Fibroblast of peridontal ligament (primary cell): ENCODE data around the gene DOCK1.

Experiments
- DNase-seq: peaks from one replicate; pipeline ENCODE4 v3.0.0-alpha.2; 2010; ENCODE audit errors: extremely low read depth

The DOCK1 gene

GRCh38 chr10:127313996-127314700, 408.9 kb downstream of the DOCK1 start:
- no peak for DNase-seq

GRCh38 chr10:127314797-127315196, 409.6 kb downstream of the DOCK1 start:
- no peak for DNase-seq

DNA sequence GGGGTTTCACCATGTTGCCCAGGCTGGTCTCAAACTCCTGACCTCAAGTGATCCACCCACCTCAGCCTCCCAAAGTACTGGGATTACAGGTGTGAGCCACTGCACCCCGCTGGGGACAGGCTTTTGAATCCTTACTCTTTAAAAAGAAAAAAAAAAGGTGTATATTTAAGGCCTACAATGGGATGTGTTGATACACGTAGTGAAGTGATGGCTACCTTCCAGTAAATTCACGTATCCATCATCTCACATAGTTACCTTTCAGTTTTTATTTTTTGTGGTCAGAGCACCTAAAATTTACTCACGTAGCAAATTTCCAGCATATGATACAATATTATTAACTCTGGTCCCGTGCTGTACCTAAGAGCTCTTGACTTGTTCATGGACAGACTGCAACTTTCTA, 410.7 kb downstream of the DOCK1 start:
- DNase-seq = no peak

DNA sequence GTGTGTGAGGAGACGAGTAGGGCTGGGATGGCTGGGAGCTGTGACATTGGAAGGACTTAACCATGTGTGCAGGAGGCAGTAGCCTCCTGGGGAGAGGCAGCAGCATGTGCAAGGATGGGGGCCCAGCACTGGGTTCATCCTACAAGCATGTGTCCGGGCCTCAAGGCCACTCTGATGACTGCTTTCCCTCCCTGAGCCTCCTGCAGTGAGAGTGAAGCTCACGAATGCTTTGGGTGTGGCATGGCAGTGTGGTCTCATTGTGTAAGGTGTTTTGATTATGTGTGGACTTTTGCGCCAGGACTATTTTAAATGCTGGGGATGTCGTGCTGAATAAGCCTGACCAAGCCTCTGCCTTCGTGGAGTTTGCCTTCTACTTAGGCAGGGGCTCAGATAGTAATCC, 413.2 kb downstream of the DOCK1 start:
- no peak for DNase-seq

DNA sequence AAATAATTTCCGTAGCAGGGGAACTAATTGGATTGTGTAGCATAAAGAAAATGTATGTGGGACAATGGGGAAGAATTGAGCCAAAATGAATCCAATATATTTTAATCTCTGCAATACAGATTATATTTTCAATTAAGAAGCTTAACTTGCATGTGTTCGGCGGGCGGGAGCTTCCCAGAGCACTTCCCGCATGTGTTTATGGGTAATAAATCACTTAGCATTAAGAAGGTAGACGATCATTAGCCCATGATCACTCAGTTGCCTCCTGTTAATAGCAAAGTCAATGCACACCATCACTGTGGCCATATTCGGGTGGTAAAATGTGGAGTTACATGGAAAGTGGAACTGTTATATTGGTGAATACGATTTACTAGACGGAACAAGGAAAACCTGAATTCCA, 414.0 kb downstream of the DOCK1 start:
- DNase-seq = no peak

GRCh38 chr10:127319691-127320090, 414.5 kb downstream of the DOCK1 start:
- DNase-seq = no peak

GRCh38 chr10:127320176-127320575, 414.9 kb downstream of the DOCK1 start:
- DNase-seq = no peak

- no peak for DNase-seq
Measured at GRCh38 chr10:127322286-127322685, 417.1 kb downstream of the DOCK1 start.

DNA sequence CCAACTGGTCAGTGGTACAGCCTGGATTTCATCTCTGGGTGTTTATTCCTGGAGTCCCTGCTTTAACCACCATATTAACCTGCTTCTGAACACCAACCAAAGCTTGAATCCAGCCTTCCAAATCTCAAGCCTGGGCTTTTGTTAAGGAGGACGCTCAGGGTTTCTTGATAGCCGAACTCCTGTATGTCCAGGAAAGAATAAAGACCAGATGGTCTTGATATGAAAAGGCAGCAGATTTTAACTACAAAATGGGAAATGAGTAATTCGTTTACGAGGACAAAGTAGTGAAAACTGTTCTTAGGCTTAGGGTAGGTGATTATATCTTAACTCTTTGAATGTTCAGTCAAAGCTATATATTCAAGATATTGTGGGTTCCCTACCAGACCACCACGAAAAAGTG, 420.3 kb downstream of the DOCK1 start:
- no peak for DNase-seq

DNA sequence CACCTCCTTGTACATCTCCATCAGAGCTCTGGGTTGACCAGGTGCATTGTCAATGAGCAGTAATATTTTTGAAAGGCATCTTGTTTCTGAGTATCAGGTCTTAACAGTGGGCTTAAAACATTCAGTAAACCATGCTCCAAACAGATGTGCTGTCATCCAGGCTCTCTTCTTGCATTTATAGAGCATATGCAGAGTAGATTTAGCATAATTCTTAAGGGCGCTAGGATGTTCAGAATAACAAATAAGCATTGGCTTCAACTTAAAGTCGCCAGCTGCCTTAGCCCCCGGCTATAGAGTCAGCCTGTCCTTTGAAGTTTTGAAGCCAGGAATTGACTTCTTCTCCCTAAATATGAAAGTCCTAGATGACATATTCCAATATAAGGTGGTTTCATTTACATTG, 421.7 kb downstream of the DOCK1 start:
- DNase-seq = no peak

- no peak for DNase-seq
Measured at GRCh38 chr10:127331696-127332095, 426.5 kb downstream of the DOCK1 start.

- no peak for DNase-seq
Measured at GRCh38 chr10:127332631-127333030, 427.4 kb downstream of the DOCK1 start.

GRCh38 chr10:127337801-127338200, 432.6 kb downstream of the DOCK1 start:
- no peak for DNase-seq

DNA sequence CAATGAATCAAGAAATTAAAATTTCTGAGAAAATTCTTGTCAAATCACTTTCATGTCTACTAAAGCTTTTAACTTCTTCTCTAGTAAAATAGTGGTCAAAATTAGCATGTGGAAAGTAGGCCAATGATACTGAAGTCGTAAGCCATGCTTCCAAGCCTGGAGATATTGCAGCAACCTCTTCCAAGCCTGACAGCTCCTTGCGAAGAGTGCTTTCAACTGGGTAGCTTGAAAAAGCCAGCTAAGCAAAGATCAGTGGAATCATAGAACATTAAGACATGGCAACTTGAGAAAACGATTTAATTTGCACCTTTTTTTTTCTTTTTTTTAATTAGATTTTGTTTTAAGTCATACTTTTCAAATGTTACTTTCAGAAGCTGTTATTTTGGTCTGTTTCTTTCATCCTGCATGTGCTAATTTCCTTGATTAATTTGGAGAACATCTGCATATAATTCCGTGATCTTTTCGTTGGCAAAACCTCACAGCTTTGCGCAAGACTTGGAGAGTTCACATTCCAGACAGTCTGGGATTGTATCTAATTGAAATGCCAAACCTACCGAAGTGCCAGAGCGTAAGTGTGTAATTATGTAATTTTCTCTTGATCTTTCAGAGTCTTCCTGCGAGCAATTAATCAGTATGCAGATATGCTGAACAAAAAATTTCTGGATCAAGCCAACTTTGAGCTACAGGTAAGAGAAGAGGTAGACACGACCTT, 433.3 kb downstream of the DOCK1 start:
- peak; percentile 8 for DNase-seq

DNA sequence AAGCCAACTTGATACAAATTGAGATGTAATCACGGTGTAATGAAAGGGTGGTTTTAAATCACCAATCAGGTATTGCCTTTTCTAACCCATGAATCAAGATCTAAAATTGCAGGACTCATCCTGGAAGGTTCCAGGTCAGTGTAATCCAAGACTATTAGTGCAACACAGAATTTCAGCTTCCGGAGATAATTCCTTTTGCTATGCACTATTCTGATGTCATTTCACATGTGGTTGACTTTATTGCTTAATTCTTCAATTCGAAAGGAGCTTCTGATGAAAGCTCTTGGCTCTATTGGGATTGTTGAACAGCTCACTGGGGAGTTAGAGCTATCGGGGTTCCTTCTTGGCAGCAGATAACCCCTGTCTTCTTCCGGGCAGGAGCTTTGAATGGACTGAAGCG, 438.6 kb downstream of the DOCK1 start:
- DNase-seq = peak; percentile 40

GRCh38 chr10:127344346-127344745, 439.1 kb downstream of the DOCK1 start:
- DNase-seq = no peak

DNA sequence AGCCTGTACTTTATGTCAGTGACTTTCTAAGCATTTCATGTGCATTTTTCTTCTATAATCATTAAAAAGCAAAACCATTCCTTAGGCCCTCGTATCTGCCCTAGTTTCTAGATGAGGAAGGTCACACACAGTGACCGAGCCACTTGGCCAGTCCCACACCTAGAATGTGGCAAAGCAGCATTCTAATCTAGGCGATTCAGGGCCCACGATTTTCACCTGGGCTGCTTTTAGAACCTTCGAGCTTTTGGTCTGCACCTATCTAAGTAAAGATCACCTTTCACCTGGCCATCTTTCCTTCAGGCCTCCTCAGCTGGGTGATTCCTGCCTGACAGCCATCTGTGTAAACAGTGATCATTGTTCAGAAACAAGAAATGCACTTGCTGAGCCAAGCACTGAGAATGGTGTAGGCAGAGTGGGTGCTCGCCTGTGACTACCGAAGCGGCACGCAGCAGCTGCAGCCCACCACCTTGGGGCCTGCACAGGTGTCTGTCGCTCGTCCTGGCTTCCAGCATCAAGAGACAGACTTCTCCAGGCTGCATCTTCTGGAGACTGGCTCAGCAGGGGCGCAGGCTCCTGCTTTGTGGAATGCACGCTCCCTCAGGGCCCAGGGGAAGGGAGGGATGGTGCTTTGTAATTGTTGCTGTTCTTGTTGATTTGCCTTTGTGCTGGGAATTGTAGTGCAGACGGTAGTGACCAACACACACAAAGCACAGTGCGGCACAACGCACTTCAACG, 440.2 kb downstream of the DOCK1 start:
- DNase-seq = no peak

- DNase-seq = no peak
Measured at GRCh38 chr10:127346604-127347003, 441.4 kb downstream of the DOCK1 start.

DNA sequence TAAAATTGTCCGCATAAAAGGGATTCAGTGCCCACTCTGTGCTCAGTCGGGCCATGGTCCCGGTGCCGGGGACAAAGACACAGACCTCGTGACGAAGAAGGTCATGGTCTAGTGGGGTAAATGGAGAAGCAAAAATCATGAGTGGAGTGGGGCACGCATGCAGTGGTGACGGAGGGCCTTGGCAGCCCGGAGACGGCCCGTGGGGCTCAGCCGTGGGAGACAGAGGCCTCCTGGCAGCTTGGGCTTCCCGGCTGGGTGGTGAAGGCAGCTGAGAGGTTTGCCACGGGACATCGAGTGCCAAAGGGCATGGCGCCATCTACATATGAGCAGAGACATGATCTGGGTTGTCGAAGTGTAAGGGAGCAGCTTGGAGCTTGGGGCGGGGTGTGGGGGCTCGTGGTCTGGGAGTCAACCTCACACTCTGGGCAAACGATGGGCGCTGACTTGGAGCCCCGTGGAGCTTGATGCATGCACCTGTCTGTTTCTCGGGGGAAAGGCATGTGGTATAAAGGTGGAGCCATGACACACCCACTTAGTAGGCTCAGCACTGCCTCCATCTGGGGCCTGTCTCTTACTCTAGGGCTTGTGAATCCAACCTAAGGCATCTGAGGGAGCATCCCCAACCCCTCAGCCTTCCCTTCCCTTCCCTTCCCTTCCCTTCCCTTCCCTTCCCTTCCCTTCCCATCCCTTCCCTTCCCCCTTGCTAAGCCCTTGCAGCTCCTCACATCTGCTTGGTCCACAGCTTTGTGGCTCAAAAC, 442.2 kb downstream of the DOCK1 start:
- no peak for DNase-seq

- no peak for DNase-seq
Measured at GRCh38 chr10:127349737-127350136, 444.5 kb downstream of the DOCK1 start.

DNA sequence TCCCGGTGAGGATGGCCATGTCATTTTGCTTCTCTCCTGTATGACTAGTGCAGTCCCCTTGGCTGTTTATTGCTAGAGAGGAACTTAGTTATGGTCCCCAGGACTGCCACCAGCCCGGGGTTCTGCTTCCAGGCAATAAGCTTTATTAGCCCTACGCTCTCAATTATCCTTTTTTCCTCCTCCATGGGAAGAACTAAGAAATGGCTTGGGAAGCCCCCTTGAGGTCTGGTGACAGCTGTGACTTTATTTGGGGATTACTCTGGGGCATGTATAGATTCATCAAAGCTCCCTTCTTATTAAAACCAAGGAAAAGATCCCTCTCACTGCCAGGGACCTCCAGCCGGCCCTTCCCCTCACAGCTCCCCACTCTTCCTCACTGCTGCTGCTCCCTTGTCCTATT, 446.3 kb downstream of the DOCK1 start:
- no peak for DNase-seq

- no peak for DNase-seq
Measured at GRCh38 chr10:127353544-127353943, 448.3 kb downstream of the DOCK1 start.
